GM18511 (cell line): ENCODE data around the gene COX4I2.
A peak's percentile ranks its signal among the peaks of the same experiment; 100 is the strongest.
"Not testable (repeated sequence)": the region's sequence is repeated elsewhere in the genome, so short reads cannot be mapped to it uniquely, and the experiment has no call there.

Experiments used
- ATAC-seq: cut with Tn5 transposase; IDR thresholded peaks from one replicate; pipeline ENCODE4 v1.9.1; 2021; ENCODE audit warnings: mild to moderate bottlenecking, moderate library complexity; ENCODE audit not compliant: unreplicated experiment

Gene COX4I2

GRCh38 chr20:31607640-31608250 is 30.0 kb upstream of the COX4I2 start:
- ATAC-seq, result no peak

- no peak for ATAC-seq
Measured at GRCh38 chr20:31608251-31608945, 29.3 kb upstream of the COX4I2 start.

- not testable (repeated sequence) for ATAC-seq
Measured at GRCh38 chr20:31612271-31612640, 25.5 kb upstream of the COX4I2 start.

- no peak for ATAC-seq
Measured at GRCh38 chr20:31615416-31615815, 22.3 kb upstream of the COX4I2 start.

- peak; percentile 48 for ATAC-seq
Measured at GRCh38 chr20:31617432-31618104, 20.1 kb upstream of the COX4I2 start.

GRCh38 chr20:31620246-31620645 is 17.5 kb upstream of the COX4I2 start:
- no peak for ATAC-seq

GRCh38 chr20:31623123-31623505 is 14.6 kb upstream of the COX4I2 start:
- not testable (repeated sequence) for ATAC-seq

GRCh38 chr20:31626534-31626933 is 11.2 kb upstream of the COX4I2 start:
- not testable (repeated sequence) for ATAC-seq

GRCh38 chr20:31628057-31628456 is 9.7 kb upstream of the COX4I2 start:
- not testable (repeated sequence) for ATAC-seq

GRCh38 chr20:31630187-31630790 is 7.4 kb upstream of the COX4I2 start:
- no peak for ATAC-seq

GRCh38 chr20:31632548-31633338 is 5.0 kb upstream of the COX4I2 start:
- no peak for ATAC-seq

GRCh38 chr20:31633339-31633914 is 4.3 kb upstream of the COX4I2 start:
- ATAC-seq, result no peak

- no peak for ATAC-seq
Measured at GRCh38 chr20:31638317-31638716, 605 bp downstream of the COX4I2 start.

- ATAC-seq, result no peak
Measured at GRCh38 chr20:31638816-31639215, 1.1 kb downstream of the COX4I2 start.

- ATAC-seq, result no peak
Measured at GRCh38 chr20:31640259-31640658, 2.5 kb downstream of the COX4I2 start.

GRCh38 chr20:31641391-31641790 is 3.7 kb downstream of the COX4I2 start:
- ATAC-seq, result no peak

- no peak for ATAC-seq
Measured at GRCh38 chr20:31642837-31643236, 5.1 kb downstream of the COX4I2 start.

GRCh38 chr20:31643522-31643921 is 5.8 kb downstream of the COX4I2 start:
- no peak for ATAC-seq

GRCh38 chr20:31644701-31645100 is 7.0 kb downstream of the COX4I2 start:
- ATAC-seq, result no peak

- not testable (repeated sequence) for ATAC-seq
Measured at GRCh38 chr20:31648104-31648503, 10.4 kb downstream of the COX4I2 start.
